ENCODE results near the gene HPRT1. TPM values are rescaled to one million over a fixed set of nuclear protein-coding genes. Genes with fewer than 3 reads are reported as not detected.

The HPRT1 gene
- total RNA-seq, 2 donors from 2014 or later, result 6.6 to 9.6 TPM

DNA sequence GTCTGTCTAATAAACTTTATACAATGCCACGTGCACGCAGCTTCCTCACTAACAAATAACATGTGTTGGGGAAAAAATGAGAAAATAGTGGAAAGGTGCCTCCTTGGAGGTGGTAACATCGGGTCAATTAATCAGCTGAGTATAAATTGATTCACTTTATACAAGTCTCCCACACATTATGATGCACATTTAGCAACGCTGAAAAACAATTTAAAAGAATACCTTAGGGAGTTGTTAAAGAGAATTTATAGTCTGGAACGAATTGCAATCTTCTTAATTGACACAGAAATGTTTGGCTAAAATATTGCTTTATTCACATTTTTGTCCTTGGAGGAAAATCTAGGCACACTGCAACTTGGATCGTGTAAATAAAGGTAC lies 84.2 kb downstream of the HPRT1 start:
- H3K27me3 ChIP-seq, result peaks cover 0 to 15% of the 10 kb centered on the region in 2 donors
- TF ChIP-seq, protein P1, sequence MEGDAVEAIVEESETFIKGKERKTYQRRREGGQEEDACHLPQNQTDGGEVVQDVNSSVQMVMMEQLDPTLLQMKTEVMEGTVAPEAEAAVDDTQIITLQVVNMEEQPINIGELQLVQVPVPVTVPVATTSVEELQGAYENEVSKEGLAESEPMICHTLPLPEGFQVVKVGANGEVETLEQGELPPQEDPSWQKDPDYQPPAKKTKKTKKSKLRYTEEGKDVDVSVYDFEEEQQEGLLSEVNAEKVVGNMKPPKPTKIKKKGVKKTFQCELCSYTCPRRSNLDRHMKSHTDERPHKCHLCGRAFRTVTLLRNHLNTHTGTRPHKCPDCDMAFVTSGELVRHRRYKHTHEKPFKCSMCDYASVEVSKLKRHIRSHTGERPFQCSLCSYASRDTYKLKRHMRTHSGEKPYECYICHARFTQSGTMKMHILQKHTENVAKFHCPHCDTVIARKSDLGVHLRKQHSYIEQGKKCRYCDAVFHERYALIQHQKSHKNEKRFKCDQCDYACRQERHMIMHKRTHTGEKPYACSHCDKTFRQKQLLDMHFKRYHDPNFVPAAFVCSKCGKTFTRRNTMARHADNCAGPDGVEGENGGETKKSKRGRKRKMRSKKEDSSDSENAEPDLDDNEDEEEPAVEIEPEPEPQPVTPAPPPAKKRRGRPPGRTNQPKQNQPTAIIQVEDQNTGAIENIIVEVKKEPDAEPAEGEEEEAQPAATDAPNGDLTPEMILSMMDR (IDR thresholded peaks at IDR 0.05), result no peak
- no peak overlapping the region for H3K27ac ChIP-seq
- peak overlapping the region in 1 of 2 donors; percentile 43 for H3K4me3 ChIP-seq
- H3K9me3 ChIP-seq, result no peaks in the 10 kb centered on the region
- no peaks in the 10 kb centered on the region for H3K36me3 ChIP-seq
- no peak for DNase-seq (ENCODE audit: low spot score)
- H3K4me1 ChIP-seq, result peaks cover 0 to 4% of the 10 kb centered on the region in 2 donors

GRCh38 chrX:134544513-134545151 lies 84.7 kb downstream of the HPRT1 start:
- Histone ChIP-seq H3K4me3 (peak overlapping the region; percentile 11 to 43), H3K36me3 (no peaks in the 10 kb centered on the region), H3K9me3 (no peaks in the 10 kb centered on the region), H3K27me3 (peaks cover 0 to 15% of the 10 kb centered on the region in 2 donors), H3K27ac (no peak overlapping the region), H3K4me1 (peaks cover 0 to 4% of the 10 kb centered on the region in 2 donors)
- DNase-seq (ENCODE audit: low spot score), result peak; percentile 44
- TF ChIP-seq, protein P1 (IDR thresholded peaks at IDR 0.05), result no peak

GRCh38 chrX:134545510-134545909 lies 85.5 kb downstream of the HPRT1 start:
- DNase-seq (ENCODE audit: low spot score), result peak; percentile 47
- peaks cover 0 to 4% of the 10 kb centered on the region in 2 donors for H3K4me1 ChIP-seq
- H3K27me3 ChIP-seq, result peaks cover 0 to 15% of the 10 kb centered on the region in 2 donors
- TF ChIP-seq, protein P1 (IDR thresholded peaks at IDR 0.05), result no peak
- no peaks in the 10 kb centered on the region for H3K9me3 ChIP-seq
- no peak overlapping the region for H3K27ac ChIP-seq
- no peak overlapping the region for H3K4me3 ChIP-seq
- no peaks in the 10 kb centered on the region for H3K36me3 ChIP-seq

DNA sequence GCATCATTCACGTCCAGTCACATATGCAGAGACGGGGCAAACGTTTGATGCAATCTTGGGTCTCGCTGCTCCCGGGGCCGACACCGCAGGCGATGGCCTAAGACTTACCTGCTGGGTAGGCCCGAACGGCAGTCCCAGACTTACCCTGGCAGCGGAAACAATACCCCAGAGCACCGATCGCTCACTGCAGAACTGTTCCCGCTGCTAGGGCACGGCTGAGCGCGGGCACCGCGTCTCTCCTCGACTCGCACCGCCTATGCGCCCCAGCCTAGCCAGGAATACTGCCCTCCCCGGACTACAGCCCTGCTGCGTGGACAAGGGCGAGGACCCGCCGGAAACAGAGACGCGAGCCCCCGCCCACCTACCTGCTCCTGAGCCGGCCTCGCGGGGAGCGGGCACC lies 86.2 kb downstream of the HPRT1 start:
- DNase-seq (ENCODE audit: low spot score), result peak; percentile 42
- Histone ChIP-seq H3K27ac (no peak overlapping the region), H3K36me3 (no peaks in the 10 kb centered on the region), H3K9me3 (no peaks in the 10 kb centered on the region), H3K4me1 (peaks cover 0 to 4% of the 10 kb centered on the region in 2 donors), H3K27me3 (peaks cover 0 to 15% of the 10 kb centered on the region in 2 donors), H3K4me3 (no peak overlapping the region)
- TF ChIP-seq, protein P1 (IDR thresholded peaks at IDR 0.05), result no peak

DNA sequence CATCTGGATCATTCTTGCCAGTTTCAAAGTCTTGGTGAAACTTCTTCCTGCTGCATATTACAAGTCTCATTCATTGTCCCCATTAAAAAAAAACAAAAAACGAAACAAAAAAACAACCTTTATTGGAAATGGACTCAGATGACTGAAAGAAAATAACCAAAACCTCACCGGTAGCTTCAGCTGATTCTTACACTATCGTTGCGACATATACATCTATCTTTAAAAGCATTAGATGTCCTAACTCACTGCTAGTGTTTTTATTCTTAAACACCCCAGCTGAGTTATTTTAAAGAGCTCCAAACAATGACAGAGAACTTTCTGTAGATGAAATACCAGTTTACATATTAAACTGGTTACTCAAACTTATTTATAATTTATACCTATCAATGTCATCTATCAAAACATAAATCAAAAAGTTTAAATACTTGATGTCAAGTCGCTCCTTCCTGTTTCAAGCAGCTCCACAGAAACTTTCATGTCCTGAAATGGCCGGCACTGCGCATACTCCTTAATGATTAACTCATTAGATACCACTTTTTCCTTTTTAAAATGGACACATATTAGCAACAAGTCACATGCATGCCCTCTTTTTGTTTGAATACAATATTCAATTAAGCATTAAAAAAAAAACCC lies 87.2 kb downstream of the HPRT1 start:
- Histone ChIP-seq H3K36me3 (no peaks in the 10 kb centered on the region), H3K9me3 (no peaks in the 10 kb centered on the region), H3K27ac (no peak overlapping the region), H3K4me1 (peaks cover 0 to 4% of the 10 kb centered on the region in 2 donors), H3K27me3 (peaks cover 0 to 15% of the 10 kb centered on the region in 2 donors), H3K4me3 (no peak overlapping the region)
- no peak for DNase-seq (ENCODE audit: low spot score)
- TF ChIP-seq, protein P1 (IDR thresholded peaks at IDR 0.05), result no peak
